ENCODE results near the gene TUBB3.
"Not testable (repeated sequence)": the region's sequence is repeated elsewhere in the genome, so short reads cannot be mapped to it uniquely, and the experiment has no call there.

Gene TUBB3

DNA sequence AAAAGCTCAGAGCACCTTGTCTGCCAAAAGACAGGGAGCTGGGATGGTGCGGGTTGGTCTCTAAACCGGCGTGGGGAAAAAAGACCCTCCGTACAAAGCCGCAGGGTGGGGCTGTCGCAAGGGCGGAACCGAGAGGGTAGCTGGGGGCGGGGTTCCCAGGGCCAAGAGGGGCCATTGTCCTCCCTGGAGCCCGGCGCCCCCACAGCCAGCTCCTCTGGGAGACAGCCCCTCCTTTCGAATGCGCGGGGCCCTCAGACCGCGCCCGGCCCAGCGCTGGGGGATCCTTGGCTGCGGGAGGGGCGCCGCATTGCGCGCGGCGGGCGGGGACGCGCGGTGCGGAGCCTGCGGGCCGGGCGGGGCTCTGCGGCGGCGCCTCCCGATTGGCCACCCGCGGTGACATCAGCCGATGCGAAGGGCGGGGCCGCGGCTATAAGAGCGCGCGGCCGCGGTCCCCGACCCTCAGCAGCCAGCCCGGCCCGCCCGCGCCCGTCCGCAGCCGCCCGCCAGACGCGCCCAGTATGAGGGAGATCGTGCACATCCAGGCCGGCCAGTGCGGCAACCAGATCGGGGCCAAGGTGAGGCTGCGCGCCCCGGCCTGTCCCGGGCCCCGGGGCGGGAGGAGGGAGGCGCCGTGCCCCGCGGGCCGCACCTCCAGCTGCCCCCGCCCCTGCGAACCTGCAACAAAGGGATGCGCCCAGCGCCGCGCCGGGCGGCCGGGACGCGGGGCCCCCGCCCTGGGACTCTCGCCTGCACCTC, at the start of gene TUBB3:
TUBB3 (plus strand) TSS at position 459 of the 756 bp plus-strand sequence; CDS start at position 519, 60 bp downstream.
- peak; percentile 90 for DNase-seq

DNA sequence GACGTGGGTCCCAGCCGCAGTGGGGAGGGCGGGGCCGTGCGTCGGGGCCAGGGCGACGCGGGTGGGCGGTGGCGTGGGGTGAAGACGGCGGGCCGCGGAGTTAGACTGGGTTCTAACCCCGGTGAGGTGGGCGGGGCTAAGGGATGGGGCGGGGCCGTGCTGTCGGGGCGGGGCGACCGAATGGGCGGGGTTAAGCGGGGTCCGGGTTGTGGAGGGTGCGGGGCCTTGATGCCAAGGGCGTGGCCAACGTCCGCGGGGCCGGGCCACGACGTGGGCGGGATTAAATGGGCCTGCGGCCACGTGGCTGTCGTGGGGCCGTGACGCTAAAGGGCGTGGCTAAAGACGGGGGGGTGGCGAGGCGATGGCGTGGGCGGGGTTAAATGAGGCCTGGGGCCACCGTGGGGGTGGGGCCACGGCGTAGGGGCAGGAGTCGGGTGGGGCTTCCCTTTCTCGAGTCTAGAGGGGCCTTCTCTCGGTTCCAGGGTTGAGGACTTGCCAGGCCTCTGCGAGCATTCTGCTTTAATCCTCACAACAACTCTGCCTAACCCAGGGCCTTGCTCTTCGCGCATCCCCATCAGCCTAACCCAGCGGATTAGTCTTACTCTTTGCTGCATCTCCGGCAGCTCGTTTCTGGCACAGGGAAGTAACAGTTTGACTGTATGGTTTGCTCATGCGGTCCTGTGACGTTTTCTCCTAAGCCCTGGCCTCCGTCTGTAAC, 49.0 kb upstream of the TUBB3 start:
- DNase-seq: peak; percentile 98

DNA sequence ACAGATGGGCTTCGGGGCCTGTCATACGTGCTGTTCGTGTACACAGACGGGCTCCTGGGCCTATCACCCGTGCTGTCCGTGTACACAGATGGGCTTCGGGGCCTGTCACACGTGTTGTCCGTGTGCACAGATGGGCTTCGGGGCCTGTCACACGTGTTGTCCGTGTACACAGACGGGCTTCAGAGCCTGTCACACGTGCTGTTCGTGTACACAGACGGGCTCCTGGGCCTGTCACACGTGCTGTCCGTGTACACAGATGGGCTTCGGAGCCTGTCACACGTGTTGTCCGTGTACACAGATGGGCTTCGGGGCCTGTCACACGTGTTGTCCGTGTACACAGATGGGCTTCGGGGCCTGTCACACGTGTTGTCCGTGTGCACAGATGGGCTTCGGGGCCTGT, 44.0 kb upstream of the TUBB3 start:
- DNase-seq: not testable (repeated sequence)

GRCh38 chr16:89880477-89881367, 42.4 kb upstream of the TUBB3 start:
- DNase-seq: no peak

DNA sequence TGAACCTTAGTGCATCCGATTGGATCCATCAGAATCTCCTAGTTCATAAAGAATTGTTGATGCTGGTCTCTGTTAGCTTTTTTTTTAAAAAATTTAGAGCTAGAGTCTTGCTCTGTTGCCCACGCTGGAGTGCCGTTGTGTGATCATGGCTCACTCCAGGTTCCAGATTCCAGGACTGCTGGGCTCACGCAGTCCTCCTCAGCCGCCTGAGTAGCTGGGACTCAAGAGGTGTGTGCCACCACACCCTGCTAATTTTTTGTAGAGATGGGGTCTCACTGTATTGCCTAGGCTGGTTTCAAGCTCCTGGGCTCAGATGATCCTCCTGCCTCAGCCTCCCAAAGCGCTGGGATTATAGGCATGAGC, 41.8 kb upstream of the TUBB3 start:
- DNase-seq: no peak

DNA sequence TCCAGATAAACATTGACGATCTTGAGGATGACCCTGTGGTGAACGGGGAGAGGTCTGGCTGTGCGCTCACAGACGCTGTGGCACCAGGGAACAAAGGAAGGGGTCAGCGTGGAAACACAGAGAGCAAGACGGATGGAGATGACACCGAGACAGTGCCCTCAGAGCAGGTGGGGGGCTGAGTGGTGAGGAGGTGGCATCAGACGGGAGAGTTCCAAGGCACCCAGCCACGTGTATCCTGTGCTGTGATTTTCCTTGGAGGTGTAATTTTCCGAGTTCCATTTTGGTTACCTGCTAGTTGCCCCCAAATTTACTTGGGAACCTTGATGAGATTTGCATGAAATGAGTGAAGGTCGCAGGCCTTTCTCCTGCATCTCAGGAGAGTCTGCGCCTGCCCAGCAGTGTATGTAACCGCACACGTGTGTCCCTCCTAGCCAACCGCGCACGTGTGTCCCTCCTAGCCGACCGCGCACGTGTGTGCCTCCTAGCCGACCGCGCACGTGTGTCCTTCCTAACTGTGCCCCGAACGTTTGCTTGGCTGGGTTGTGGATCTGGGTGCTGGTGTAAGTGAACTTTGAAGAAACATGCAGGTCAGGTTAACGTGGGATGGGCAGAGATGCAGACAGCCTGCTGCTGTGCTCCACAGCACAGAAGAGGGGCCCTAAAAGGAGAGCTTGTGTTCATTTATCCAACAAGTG, 39.6 kb upstream of the TUBB3 start:
- no peak for DNase-seq

GRCh38 chr16:89884041-89884421, 39.1 kb upstream of the TUBB3 start:
- no peak for DNase-seq

DNA sequence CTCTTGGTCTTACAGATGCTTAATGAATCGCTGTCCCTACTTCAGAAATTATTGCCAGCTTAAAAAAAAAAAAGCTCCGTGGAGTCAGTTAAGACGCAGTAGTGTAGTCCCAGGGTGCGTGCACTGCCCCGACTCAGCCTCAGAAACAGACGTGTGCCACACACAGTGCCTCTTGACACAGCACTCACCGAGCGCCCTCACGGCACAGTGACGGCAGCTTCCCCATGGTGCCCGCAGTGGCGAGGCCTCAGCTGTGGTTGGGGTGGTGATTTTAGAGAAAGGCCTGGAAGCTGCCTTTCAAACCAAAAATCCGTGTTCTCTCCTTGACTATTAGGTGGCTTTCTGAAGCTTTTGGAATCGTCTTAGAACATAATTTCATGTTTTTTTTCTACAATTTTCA, 35.9 kb upstream of the TUBB3 start:
- DNase-seq: no peak

GRCh38 chr16:89890200-89890599, 32.9 kb upstream of the TUBB3 start:
- DNase-seq: no peak

DNA sequence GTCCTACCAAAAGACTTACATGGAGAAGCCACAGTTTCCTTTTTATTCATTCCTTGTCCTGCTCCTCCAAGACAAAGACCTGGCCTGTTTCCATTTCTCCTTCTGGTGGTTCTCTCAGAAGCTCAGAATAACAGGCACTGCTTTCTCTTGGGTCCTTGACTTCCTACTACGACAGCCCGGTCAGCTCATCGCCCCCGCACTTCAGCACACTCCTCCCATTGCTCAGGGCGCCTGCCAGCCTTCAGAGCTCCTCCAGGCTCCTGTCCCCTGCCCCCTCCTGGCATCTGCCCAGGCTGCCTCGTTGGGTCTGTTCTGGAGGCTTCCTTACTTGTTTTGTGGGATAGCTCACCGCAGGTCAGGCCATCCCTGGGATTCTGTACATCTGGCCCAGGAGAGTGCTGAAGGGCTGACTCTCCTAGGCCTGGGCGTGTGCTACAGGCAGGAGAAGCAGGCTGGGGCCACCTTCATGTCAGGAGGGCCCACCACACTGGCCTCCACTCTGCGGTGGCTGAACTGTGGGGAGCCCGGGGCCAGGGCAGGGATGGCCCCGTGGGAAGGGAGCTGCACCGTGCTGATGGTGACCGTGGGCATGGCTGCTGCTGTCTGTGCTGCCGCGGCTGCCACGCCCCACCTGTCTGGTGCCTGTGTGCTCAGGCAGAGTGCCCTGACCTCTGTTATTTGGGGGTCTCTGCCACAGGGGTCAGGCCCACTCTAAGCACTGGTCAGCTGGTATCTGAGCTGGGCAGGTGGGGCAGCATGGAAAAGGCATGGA, 32.1 kb upstream of the TUBB3 start:
- DNase-seq: no peak

DNA sequence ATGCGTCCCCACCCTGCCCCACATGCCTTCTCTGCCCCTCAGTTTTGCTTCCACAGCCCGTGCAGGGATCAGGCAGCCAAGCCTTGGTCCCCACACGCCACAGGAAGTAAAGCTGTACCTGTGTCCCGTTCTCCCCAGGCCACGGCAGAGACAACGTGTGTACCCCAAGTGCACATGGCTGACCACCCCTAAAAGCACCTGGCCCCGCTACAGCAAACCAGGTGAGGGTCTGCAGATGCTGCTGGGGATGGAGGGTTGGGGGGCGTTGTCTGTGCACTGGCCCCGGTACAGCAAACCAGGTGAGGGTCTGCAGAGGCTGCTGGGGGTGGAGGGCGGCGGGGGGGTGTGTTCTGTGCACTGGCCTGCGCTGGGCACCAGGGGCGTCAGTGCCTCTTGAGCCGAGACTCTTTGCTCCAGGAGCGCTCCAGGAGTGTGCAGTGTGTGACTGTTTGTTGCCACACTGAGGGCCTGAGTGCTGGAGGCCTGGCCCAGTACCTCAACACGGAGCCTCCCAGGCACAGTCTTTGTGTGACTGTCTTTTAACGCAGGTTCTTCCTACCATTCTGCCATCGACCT, 31.0 kb upstream of the TUBB3 start:
- no peak for DNase-seq

- no peak for DNase-seq
Measured at GRCh38 chr16:89892635-89893034, 30.5 kb upstream of the TUBB3 start.

- DNase-seq: no peak
Measured at GRCh38 chr16:89893642-89894548, 29.2 kb upstream of the TUBB3 start.

DNA sequence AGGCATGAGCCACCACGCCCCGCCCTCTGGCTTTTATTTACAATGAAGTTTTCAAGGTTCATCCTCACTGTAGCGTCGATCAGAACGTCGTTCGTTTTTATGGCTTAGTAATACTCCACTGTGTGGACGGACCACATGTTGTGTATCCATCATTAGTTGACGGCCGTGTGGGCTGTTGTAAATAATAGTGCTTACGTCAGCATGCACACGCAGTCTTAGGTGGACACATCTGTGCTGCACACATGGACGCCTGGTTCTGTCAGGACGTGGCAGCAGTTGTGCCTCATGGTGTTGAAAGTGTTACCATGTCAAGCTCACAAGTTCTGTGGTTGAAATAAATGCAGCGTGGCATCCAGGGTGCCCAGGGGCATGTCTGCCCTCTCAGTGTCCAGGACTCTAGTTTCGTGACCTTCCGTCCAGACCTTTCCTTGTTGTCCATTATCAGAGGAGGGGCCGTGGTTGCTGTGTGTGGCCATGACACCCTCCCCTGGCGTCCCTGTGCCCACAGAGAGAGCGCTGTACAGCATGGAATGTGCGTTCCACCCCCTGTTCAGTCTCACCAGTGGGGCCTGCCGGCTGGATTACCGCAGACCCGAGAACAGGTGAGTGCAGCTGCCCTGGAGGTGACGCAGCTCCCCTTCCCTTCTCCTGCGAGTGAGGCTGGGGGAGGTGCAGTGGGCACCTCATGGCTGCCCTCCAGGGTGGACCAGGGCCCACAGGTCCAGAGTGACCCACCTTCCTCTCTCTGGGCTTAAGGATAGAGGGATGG, 27.5 kb upstream of the TUBB3 start:
- no peak for DNase-seq

DNA sequence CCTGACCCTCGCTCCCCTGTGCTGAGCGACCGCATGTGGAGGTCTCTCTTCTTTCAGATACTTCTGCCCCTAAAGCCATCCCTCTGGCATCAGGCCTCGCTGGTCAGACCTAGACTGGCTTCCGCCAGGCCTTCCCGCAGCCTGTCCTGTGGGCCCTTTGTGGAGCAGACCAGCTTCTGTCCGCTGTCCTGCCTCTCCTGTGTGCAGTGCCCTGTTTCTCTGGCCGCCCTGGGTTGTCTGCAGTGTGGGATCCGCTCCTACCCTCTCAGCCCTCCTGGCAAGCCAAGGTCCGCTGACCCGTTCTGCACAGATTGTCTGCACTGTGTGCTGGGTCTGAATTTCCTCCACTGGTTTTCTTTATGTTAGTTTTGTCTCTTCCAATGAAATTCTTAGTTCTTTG, 25.9 kb upstream of the TUBB3 start:
- no peak for DNase-seq

- no peak for DNase-seq
Measured at GRCh38 chr16:89898201-89898967, 24.8 kb upstream of the TUBB3 start.

DNA sequence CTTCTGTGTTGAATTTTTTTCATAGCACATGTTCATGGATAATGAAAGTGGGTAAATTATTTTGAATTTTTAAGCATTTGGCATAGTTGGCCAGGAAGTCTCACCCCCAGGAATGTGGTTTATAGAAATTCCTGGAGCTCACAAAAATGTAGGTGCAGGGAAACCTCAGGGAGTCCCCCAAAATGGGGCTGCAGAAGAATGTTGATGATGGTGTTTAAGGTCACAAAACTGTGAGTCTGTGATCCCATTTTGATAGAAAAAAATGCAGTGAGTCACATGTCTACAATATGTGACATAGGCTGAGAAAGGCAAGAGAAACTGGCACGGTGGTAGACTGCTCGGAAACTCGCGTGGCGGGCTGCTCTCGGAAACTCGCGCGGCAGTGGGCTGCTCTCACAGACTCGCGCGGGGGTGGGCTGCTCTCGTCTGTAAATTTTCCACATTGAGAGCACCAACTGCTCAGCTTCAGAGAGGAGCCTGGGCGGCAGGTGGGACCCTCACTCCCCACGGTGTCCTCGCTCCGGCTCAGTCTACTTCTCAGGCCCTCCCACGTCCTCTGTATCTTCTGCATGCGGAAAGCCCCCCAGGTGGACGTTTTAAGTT, 23.2 kb upstream of the TUBB3 start:
- no peak for DNase-seq

GRCh38 chr16:89900885-89901284, 22.3 kb upstream of the TUBB3 start:
- no peak for DNase-seq

DNA sequence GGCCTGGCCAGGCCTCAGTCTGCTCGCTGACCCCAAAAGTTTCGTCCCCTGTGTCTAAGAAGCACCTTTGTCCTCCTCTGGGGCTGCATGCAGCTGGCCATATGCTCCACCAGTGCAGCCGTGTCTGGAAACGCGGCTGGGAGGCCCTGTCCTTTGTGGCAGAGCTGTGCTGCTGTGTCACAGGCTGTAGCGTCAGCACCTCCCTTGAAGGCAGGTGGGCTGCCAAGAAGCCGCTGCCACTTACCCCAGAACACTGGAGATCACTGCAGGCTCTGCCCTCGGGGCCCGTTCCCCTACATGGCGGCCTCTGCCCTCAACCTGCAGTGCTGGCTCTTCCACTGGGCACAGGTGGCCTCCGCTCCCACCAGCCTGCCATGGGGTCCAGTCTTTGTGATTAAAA, 20.2 kb upstream of the TUBB3 start:
- DNase-seq: no peak

All from OCI-M1 (cell line).